SJSA1 (cell line): ENCODE results near the gene SIPA1L3. TPM values are rescaled to one million over a fixed set of nuclear protein-coding genes. Genes with fewer than 3 reads are reported as not detected.

Experiments used
- DNase-seq, 2 experiments: peaks; one replicate each; pipeline ENCODE4 v3.0.0-alpha.2; 2015 to 2020; ENCODE audit warnings: low spot score in 2 of 2, low read depth in 1 of 2
- H3K27ac ChIP-seq: fragments of 250-450 bp; sonication (Bioruptor Pico); 2 replicates; pipeline ENCODE4 v1.5.1; 2020; ENCODE audit warnings: mild to moderate bottlenecking, moderate library complexity
- H3K27me3 ChIP-seq: fragments of 250-450 bp; sonication (Bioruptor Pico); replicated peaks from 2 replicates; pipeline ENCODE4 v1.5.1; 2020; ENCODE audit warnings: mild to moderate bottlenecking, moderate library complexity
- H3K36me3 ChIP-seq: fragments of 250-450 bp; sonication (Bioruptor Pico); 2 replicates; pipeline ENCODE4 v1.5.1; 2020; ENCODE audit warnings: mild to moderate bottlenecking
- H3K4me1 ChIP-seq: fragments of 250-450 bp; sonication (Bioruptor Pico); replicated peaks from 2 replicates; pipeline ENCODE4 v1.6.1; 2021; ENCODE audit warnings: mild to moderate bottlenecking
- H3K4me3 ChIP-seq: fragments of 250-450 bp; sonication (Bioruptor Pico); 2 replicates; pipeline ENCODE4 v1.5.1; 2020; ENCODE audit warnings: mild to moderate bottlenecking
- H3K9me3 ChIP-seq: fragments of 250-450 bp; sonication (Bioruptor Pico); replicated peaks from 2 replicates; pipeline ENCODE4 v1.5.1; 2020; ENCODE audit warnings: mild to moderate bottlenecking
- total RNA-seq: library from RNA; depleted of rRNA; stranded (reverse); fragments of >200 nt; shearing (Covaris generic); gene quantifications from 2 replicates; pipeline ENCODE4 v1.2.3, GENCODE V29; 2014

Gene SIPA1L3
- total RNA-seq, 1 experiment from 2014 or later, result 9.3 TPM

GRCh38 chr19:38239816-38240215, 332.8 kb downstream of the SIPA1L3 start:
- Histone ChIP-seq H3K9me3 (no peaks in the 10 kb centered on the region), H3K36me3 (no peaks in the 10 kb centered on the region), H3K4me3 (no peak overlapping the region), H3K27me3 (no peaks in the 10 kb centered on the region; the same call in 1 of the 2 replicates), H3K27ac (no peak overlapping the region), H3K4me1 (no peaks in the 10 kb centered on the region; the same call in 1 of the 2 replicates)
- no peak for DNase-seq

- no peaks in the 10 kb centered on the region for H3K36me3 ChIP-seq
- H3K4me3 ChIP-seq, result peak overlapping the region; percentile 21
- no peaks in the 10 kb centered on the region for H3K9me3 ChIP-seq
- DNase-seq, result no peak
- no peaks in the 10 kb centered on the region; the same call in 1 of the 2 replicates for H3K27me3 ChIP-seq
- no peak overlapping the region for H3K27ac ChIP-seq
- no peaks in the 10 kb centered on the region; the same call in 1 of the 2 replicates for H3K4me1 ChIP-seq
These were observed 336.3 kb downstream of the SIPA1L3 start for GRCh38 chr19:38243279-38243673.

- no peak for DNase-seq
- H3K4me1 ChIP-seq, result no peaks in the 10 kb centered on the region; the same call in 1 of the 2 replicates
- no peak overlapping the region for H3K27ac ChIP-seq
- no peak overlapping the region for H3K4me3 ChIP-seq
- H3K27me3 ChIP-seq, result no peaks in the 10 kb centered on the region; the same call in 1 of the 2 replicates
- no peaks in the 10 kb centered on the region for H3K36me3 ChIP-seq
- no peaks in the 10 kb centered on the region for H3K9me3 ChIP-seq
These were observed 339.0 kb downstream of the SIPA1L3 start for GRCh38 chr19:38245826-38246498.

- H3K27me3 ChIP-seq, result no peaks in the 10 kb centered on the region; the same call in 1 of the 2 replicates
- H3K27ac ChIP-seq, result no peak overlapping the region
- peaks cover 9% of the 10 kb centered on the region for H3K4me1 ChIP-seq
- no peaks in the 10 kb centered on the region for H3K36me3 ChIP-seq
- H3K9me3 ChIP-seq, result no peaks in the 10 kb centered on the region
- H3K4me3 ChIP-seq, result no peak overlapping the region
- no peak for DNase-seq
These were observed 340.1 kb downstream of the SIPA1L3 start for GRCh38 chr19:38247126-38247525.

GRCh38 chr19:38247734-38248268, 340.8 kb downstream of the SIPA1L3 start:
- Histone ChIP-seq H3K4me1 (peaks cover 11% of the 10 kb centered on the region), H3K9me3 (no peaks in the 10 kb centered on the region), H3K4me3 (no peak overlapping the region), H3K36me3 (no peaks in the 10 kb centered on the region), H3K27ac (no peak overlapping the region), H3K27me3 (no peaks in the 10 kb centered on the region; the same call in 1 of the 2 replicates)
- no peak for DNase-seq

- no peaks in the 10 kb centered on the region for H3K27me3 ChIP-seq
- H3K27ac ChIP-seq, result no peak overlapping the region
- no peaks in the 10 kb centered on the region for H3K9me3 ChIP-seq
- peaks cover 17% of the 10 kb centered on the region for H3K4me1 ChIP-seq
- no peaks in the 10 kb centered on the region for H3K36me3 ChIP-seq
- no peak for DNase-seq
- no peak overlapping the region for H3K4me3 ChIP-seq
These were observed 341.4 kb downstream of the SIPA1L3 start for GRCh38 chr19:38248421-38248820.

GRCh38 chr19:38250428-38250820, 343.4 kb downstream of the SIPA1L3 start:
- Histone ChIP-seq H3K4me1 (peaks cover 25% of the 10 kb centered on the region), H3K9me3 (no peaks in the 10 kb centered on the region), H3K4me3 (no peak overlapping the region), H3K27me3 (no peaks in the 10 kb centered on the region), H3K27ac (no peak overlapping the region), H3K36me3 (no peaks in the 10 kb centered on the region)
- no peak for DNase-seq

- Histone ChIP-seq H3K9me3 (no peaks in the 10 kb centered on the region), H3K4me1 (peaks cover 31% of the 10 kb centered on the region), H3K27ac (no peak overlapping the region), H3K36me3 (no peaks in the 10 kb centered on the region), H3K27me3 (peaks cover under 1% of the 10 kb centered on the region; the same call in 1 of the 2 replicates), H3K4me3 (no peak overlapping the region)
- DNase-seq, result no peak
These were observed 344.0 kb downstream of the SIPA1L3 start for GRCh38 chr19:38250821-38251563.

GRCh38 chr19:38251564-38252051, 344.6 kb downstream of the SIPA1L3 start:
- H3K9me3 ChIP-seq, result no peaks in the 10 kb centered on the region
- no peak overlapping the region for H3K27ac ChIP-seq
- H3K27me3 ChIP-seq, result peaks cover 7% of the 10 kb centered on the region; the same call in 1 of the 2 replicates
- DNase-seq, result no peak
- H3K4me3 ChIP-seq, result no peak overlapping the region
- H3K4me1 ChIP-seq, result peaks cover 37% of the 10 kb centered on the region
- no peaks in the 10 kb centered on the region for H3K36me3 ChIP-seq

GRCh38 chr19:38252385-38252784, 345.4 kb downstream of the SIPA1L3 start:
- H3K4me3 ChIP-seq, result no peak overlapping the region
- no peaks in the 10 kb centered on the region for H3K9me3 ChIP-seq
- H3K4me1 ChIP-seq, result peaks cover 39% of the 10 kb centered on the region
- peaks cover 9% of the 10 kb centered on the region; the same call in 1 of the 2 replicates for H3K27me3 ChIP-seq
- no peak overlapping the region for H3K27ac ChIP-seq
- no peak for DNase-seq
- no peaks in the 10 kb centered on the region for H3K36me3 ChIP-seq

GRCh38 chr19:38252941-38253691, 346.1 kb downstream of the SIPA1L3 start:
- H3K36me3 ChIP-seq, result no peaks in the 10 kb centered on the region
- no peak for DNase-seq
- no peaks in the 10 kb centered on the region for H3K9me3 ChIP-seq
- peaks cover 9% of the 10 kb centered on the region; the same call in 1 of the 2 replicates for H3K27me3 ChIP-seq
- no peak overlapping the region for H3K4me3 ChIP-seq
- no peak overlapping the region for H3K27ac ChIP-seq
- H3K4me1 ChIP-seq, result peaks cover 39% of the 10 kb centered on the region

GRCh38 chr19:38253788-38254187, 346.8 kb downstream of the SIPA1L3 start:
- Histone ChIP-seq H3K36me3 (no peaks in the 10 kb centered on the region), H3K27me3 (peaks cover 9% of the 10 kb centered on the region; the same call in 1 of the 2 replicates), H3K27ac (no peak overlapping the region), H3K4me1 (peaks cover 39% of the 10 kb centered on the region), H3K9me3 (no peaks in the 10 kb centered on the region), H3K4me3 (no peak overlapping the region)
- no peak for DNase-seq

GRCh38 chr19:38255383-38256014, 348.5 kb downstream of the SIPA1L3 start:
- H3K36me3 ChIP-seq, result no peaks in the 10 kb centered on the region
- H3K4me3 ChIP-seq, result peak overlapping the region; percentile 31; the same call in 1 of the 2 replicates
- H3K4me1 ChIP-seq, result peaks cover 39% of the 10 kb centered on the region
- no peak overlapping the region for H3K27ac ChIP-seq
- no peaks in the 10 kb centered on the region for H3K9me3 ChIP-seq
- peaks cover 9% of the 10 kb centered on the region; the same call in 1 of the 2 replicates for H3K27me3 ChIP-seq
- DNase-seq, result no peak
